ENCODE results near the gene DEK.

DNA sequence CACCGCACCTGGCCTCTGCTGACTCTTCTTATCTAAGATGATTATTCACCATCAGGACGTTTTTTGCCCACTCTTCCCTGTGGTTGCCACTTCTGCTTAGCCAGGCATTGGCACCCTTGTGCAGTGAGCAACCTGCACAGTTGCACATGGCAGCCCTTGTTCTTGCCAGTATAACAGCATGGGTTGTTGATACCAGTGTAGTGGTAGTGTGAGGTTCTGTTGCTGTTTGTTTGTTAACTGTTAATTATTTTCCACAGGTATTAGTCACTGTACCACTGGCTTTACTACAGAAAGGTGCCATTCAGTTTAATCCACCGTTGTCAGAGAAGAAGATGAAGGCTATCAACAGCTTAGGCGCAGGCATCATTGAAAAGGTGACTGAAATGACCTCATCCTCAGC, 52.1 kb downstream of the DEK start:
- TF ChIP-seq, protein P1, sequence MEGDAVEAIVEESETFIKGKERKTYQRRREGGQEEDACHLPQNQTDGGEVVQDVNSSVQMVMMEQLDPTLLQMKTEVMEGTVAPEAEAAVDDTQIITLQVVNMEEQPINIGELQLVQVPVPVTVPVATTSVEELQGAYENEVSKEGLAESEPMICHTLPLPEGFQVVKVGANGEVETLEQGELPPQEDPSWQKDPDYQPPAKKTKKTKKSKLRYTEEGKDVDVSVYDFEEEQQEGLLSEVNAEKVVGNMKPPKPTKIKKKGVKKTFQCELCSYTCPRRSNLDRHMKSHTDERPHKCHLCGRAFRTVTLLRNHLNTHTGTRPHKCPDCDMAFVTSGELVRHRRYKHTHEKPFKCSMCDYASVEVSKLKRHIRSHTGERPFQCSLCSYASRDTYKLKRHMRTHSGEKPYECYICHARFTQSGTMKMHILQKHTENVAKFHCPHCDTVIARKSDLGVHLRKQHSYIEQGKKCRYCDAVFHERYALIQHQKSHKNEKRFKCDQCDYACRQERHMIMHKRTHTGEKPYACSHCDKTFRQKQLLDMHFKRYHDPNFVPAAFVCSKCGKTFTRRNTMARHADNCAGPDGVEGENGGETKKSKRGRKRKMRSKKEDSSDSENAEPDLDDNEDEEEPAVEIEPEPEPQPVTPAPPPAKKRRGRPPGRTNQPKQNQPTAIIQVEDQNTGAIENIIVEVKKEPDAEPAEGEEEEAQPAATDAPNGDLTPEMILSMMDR (IDR thresholded peaks at IDR 0.05), result no peak
- TF ChIP-seq ZFX (IDR thresholded peaks at IDR 0.05; ENCODE audit: borderline replicate concordance), result no peak
